ENCODE results near the gene RASAL1. TPM values are rescaled to one million over a fixed set of nuclear protein-coding genes. Genes with fewer than 3 reads are reported as not detected.

Gene RASAL1
- total RNA-seq, 1 experiment from 2014 or later, result 16.0 TPM

- Histone ChIP-seq H4K20me1 (ENCODE audit: insufficient read depth) (no peaks in the 10 kb centered on the region), H3K4me3 (replicated peaks in 1 of 2; ENCODE audit: low read depth in 1 of 2, low read length in 2 of 2) (no peak overlapping the region), H3K4me2 (ENCODE audit: low read length) (no peak overlapping the region), H3K9ac (ENCODE audit: low read length) (no peak overlapping the region), H3K36me3 (ENCODE audit: control insufficient read depth in 1 of 2, insufficient read depth in 2 of 2, low read length in 2 of 2) (no peaks in the 10 kb centered on the region), H3K27ac (ENCODE audit: low read depth, low read length) (no peak overlapping the region; the same call in 1 of the 2 replicates), H3K4me1 (ENCODE audit: control insufficient read depth in 1 of 2, insufficient read depth in 2 of 2, low read length in 2 of 2) (no peaks in the 10 kb centered on the region), H3K27me3 (ENCODE audit: insufficient read depth, low read length) (peaks cover 11% of the 10 kb centered on the region; the same call in 1 of the 2 replicates), H3K79me2 (ENCODE audit: insufficient read depth, low read length) (no peaks in the 10 kb centered on the region), H2AFZ (ENCODE audit: low read depth, low read length, poor library complexity, severe bottlenecking) (no peak overlapping the region), H3K9me2 (ENCODE audit: insufficient read depth) (no peaks in the 10 kb centered on the region), H3K9me3 (ENCODE audit: control insufficient read depth in 1 of 2, insufficient read depth in 1 of 2, low read depth in 1 of 2, low read length in 2 of 2) (no peaks in the 10 kb centered on the region)
- no peak for TF ChIP-seq CBX3 (IDR thresholded peaks at IDR 0.05; ENCODE audit: low read depth)
- no peak for TF ChIP-seq SIN3A (IDR thresholded peaks at IDR 0.05; ENCODE audit: low read depth)
- TF ChIP-seq RAD21 (IDR thresholded peaks at IDR 0.05; ENCODE audit: low read depth), result no peak
- TF ChIP-seq, protein P1, sequence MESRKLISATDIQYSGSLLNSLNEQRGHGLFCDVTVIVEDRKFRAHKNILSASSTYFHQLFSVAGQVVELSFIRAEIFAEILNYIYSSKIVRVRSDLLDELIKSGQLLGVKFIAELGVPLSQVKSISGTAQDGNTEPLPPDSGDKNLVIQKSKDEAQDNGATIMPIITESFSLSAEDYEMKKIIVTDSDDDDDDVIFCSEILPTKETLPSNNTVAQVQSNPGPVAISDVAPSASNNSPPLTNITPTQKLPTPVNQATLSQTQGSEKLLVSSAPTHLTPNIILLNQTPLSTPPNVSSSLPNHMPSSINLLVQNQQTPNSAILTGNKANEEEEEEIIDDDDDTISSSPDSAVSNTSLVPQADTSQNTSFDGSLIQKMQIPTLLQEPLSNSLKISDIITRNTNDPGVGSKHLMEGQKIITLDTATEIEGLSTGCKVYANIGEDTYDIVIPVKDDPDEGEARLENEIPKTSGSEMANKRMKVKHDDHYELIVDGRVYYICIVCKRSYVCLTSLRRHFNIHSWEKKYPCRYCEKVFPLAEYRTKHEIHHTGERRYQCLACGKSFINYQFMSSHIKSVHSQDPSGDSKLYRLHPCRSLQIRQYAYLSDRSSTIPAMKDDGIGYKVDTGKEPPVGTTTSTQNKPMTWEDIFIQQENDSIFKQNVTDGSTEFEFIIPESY (IDR thresholded peaks at IDR 0.05; ENCODE audit: extremely low read depth, insufficient replicate concordance, low read length), result no peak
- TF ChIP-seq EZH2 (IDR thresholded peaks at IDR 0.05), result no peak
- TF ChIP-seq REST (IDR thresholded peaks at IDR 0.05; ENCODE audit: low read depth), result no peak
- TF ChIP-seq ELF1 (IDR thresholded peaks at IDR 0.05; ENCODE audit: borderline replicate concordance, low read depth), result no peak
- TF ChIP-seq CTCF (IDR thresholded peaks at IDR 0.05 in 2 of 3, conservative IDR thresholded peaks at IDR 0.05 in 1 of 3; ENCODE audit: borderline replicate concordance in 1 of 3, insufficient read depth in 1 of 3, low read depth in 2 of 3, low read length in 2 of 3), result no peak
- TF ChIP-seq ATF3 (IDR thresholded peaks at IDR 0.05), result no peak
- TF ChIP-seq FOSL1 (IDR thresholded peaks at IDR 0.05; ENCODE audit: low read depth), result no peak
- TF ChIP-seq POLR2A (IDR thresholded peaks at IDR 0.05; ENCODE audit: borderline replicate concordance, extremely low read depth, insufficient read depth, insufficient read length), result no peak
- TF ChIP-seq JUND (IDR thresholded peaks at IDR 0.05), result no peak
- no peak for TF ChIP-seq SRF (IDR thresholded peaks at IDR 0.05; ENCODE audit: low read depth)
- no peak for TF ChIP-seq SP1 (IDR thresholded peaks at IDR 0.05; ENCODE audit: low read depth)
- no peak for TF ChIP-seq CEBPB (IDR thresholded peaks at IDR 0.05; ENCODE audit: low read depth)
- no peak for TF ChIP-seq ZNF274 (IDR thresholded peaks at IDR 0.05; ENCODE audit: low read depth, low read length)
- TF ChIP-seq YY1 (IDR thresholded peaks at IDR 0.05; ENCODE audit: extremely low read depth, insufficient replicate concordance, low read depth, low read length), result no peak
- RAD21 ChIA-PET (ENCODE audit: low non-redundant PET in 1 of 2, low total read pairs in 2 of 2, uncharacterized antibody in 2 of 2, unreplicated experiment in 2 of 2), result no interaction called here
- CTCF ChIA-PET, result no interaction called here
- intact Hi-C loops (cut with micrococcal nuclease), result no loop called here
- no peak for DNase-seq (ENCODE audit: low read depth, low spot score)
- BruUV-seq (replicated peaks), result no TSS peak
- POLR2A ChIA-PET, result no interaction called here
- no peak for ATAC-seq
Observed at GRCh38 chr12:113052326-113052725, 83.2 kb downstream of the RASAL1 start.
